ENCODE results near the gene ANKDD1A.

Gene ANKDD1A

GRCh38 chr15:64894395-64895056 lies 17.2 kb upstream of the ANKDD1A start:
- intact Hi-C loops (cut with DNase I): loop anchor here (5.0 kb wide), 1 partner anchor 52 kb away; the partner anchor contains the start of gene PLEKHO2
- DNase-seq: peak in 2 of 10 donors; percentile 58 to 67

GRCh38 chr15:64895285-64896065 lies 16.2 kb upstream of the ANKDD1A start:
- intact Hi-C loops (cut with DNase I): loop anchor here (5.0 kb wide), 1 partner anchor 53 kb away; the partner anchor contains the start of gene PLEKHO2

DNA sequence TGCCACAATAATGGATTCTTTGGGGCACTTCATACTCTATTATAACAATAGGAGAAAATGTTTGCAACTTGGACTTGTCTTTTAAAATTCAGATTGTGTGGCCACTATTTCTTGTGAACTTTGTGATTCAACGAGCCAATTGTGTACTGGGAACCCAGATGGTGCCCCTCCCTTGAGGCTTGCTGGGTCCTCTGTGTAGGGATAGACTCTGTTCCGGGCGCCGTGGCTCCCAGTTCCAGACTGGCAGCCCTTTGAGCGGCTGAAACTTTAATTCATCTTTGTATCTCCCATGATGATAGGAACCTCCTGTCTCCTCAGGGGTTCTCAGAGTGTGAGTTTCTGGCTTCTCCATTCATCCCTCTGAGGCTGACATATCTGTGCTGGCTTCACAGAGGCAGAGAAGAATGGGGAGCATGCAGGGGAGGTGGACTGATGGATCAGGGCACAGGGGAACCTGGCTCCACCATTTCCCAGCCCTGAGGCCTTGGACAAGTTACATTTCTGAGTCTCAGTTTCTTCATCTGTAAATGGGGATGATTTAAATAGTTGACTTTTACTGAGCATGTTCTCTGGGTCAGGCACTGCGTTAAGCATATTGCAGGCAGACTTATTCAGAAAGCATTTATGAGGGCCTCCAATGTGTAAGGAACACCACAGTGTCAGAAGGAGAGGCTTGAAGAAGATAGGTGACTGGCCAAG lies 15.2 kb upstream of the ANKDD1A start:
- intact Hi-C loops (cut with DNase I): loop anchor here (5.0 kb wide), 1 partner anchor 54 kb away; the partner anchor contains the start of gene PLEKHO2
- peak in 2 of 10 donors; percentile 58 to 70 for DNase-seq

More at GRCh38 chr15:64895285-64896065, 16.2 kb upstream of the ANKDD1A start:
- peak in 2 of 10 donors; percentile 14 to 20 for DNase-seq

- DNase-seq: peak in 1 of 10 donors; percentile 69
- intact Hi-C loops (cut with DNase I): loop anchor here (5.0 kb wide), 1 partner anchor 55 kb away; the partner anchor contains the start of gene PLEKHO2
These were observed 14.2 kb upstream of the ANKDD1A start for GRCh38 chr15:64897345-64897985.

- intact Hi-C loops (cut with DNase I): loop anchor here (5.0 kb wide), 1 partner anchor 56 kb away; the partner anchor contains the start of gene PLEKHO2
These were observed 13.3 kb upstream of the ANKDD1A start for GRCh38 chr15:64898406-64898805.

DNA sequence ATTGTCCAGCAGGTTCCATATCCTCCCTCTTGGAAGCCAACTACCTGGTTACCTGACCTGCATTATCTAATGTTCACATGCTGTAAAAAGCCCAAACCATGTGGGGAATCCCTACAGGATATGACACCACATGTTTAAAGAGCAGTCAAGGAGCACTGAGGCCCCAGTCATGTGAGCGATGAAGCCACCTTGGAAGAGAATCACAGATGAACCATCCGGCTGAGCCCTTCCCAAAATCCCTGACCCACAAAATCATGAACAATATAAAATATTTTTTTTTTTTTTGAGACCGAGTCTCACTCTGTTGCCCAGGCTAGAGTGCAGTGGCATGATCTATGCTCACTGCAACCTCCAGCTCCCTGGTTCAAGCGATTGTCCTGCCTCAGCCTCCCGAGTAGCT lies 10.6 kb upstream of the ANKDD1A start:
- intact Hi-C loops (cut with DNase I): no loop called here
- DNase-seq: peak in 1 of 10 donors; percentile 12

More at GRCh38 chr15:64898406-64898805, 13.3 kb upstream of the ANKDD1A start:
- DNase-seq: peak in 1 of 10 donors; percentile 5

GRCh38 chr15:64901914-64902313 lies 9.8 kb upstream of the ANKDD1A start:
- intact Hi-C loops (cut with DNase I): no loop called here
- DNase-seq: no peak

GRCh38 chr15:64902863-64903262 lies 8.8 kb upstream of the ANKDD1A start:
- no peak for DNase-seq
- intact Hi-C loops (cut with DNase I): no loop called here

DNA sequence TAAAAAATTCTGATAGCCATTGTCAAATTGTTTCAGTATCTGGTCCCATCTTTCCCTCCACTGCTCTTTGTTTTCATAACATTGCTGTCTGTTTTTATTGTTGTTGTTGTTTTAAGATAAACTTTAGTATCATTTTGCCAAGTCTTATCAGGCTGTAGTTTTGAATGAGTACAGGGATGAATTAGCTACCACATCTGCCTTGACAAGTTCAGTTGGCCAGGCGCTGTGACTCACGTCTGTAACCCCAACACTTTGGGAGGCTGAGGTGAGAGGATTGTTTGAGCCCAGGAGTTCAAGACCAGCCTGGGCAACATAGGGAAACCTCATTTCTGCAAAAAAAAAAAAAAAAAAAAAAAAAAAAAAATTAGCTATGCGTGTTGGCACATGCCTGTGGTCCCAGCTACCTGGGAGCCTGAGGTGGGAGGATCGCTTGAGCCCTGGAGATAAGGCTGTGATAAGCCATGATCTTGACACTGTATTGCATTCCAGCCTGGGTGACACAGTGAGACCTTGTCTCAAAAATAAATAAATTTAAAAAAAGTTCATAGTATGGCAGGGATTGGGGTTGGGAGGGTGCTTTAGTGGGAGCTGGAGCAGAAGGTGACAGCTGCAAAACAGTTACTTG lies 8.3 kb upstream of the ANKDD1A start:
- intact Hi-C loops (cut with DNase I): no loop called here

DNA sequence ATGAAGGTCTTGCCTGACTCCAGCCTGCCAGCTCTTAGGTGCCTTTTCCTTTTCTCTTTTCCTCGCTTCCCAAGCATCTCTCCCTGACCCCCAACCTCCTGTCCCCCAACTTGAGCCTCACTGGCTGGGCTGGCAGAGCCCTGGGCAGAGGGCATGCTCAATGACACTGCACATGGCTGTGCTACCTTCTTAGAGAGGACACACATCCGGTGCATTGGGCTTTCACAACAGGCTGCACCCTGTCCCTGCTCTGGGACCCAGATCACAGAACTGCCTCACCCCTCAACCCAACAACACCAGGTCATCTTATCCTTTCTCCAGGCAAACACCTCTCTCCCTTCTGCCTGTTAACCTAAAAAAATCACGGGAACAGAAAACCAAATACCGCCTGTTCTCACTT lies 7.5 kb upstream of the ANKDD1A start:
- intact Hi-C loops (cut with DNase I): no loop called here
- peak in 1 of 10 donors; percentile 56 for DNase-seq

More for the DNA sequence above, 8.3 kb upstream of the ANKDD1A start:
- peak in 1 of 10 donors; percentile 14 for DNase-seq

GRCh38 chr15:64905119-64905831 lies 6.4 kb upstream of the ANKDD1A start:
- peak; percentile 47 to 97 (median 81) for DNase-seq
- intact Hi-C loops (cut with DNase I): loop anchor here (5.0 kb wide), 2 partner anchors 78 to 173 kb away; partner anchors contain the start of gene PIF1

GRCh38 chr15:64905941-64906340 lies 5.8 kb upstream of the ANKDD1A start:
- intact Hi-C loops (cut with DNase I): loop anchor here (5.0 kb wide), 2 partner anchors 79 to 174 kb away; partner anchors contain the start of gene PIF1
- DNase-seq: no peak

DNA sequence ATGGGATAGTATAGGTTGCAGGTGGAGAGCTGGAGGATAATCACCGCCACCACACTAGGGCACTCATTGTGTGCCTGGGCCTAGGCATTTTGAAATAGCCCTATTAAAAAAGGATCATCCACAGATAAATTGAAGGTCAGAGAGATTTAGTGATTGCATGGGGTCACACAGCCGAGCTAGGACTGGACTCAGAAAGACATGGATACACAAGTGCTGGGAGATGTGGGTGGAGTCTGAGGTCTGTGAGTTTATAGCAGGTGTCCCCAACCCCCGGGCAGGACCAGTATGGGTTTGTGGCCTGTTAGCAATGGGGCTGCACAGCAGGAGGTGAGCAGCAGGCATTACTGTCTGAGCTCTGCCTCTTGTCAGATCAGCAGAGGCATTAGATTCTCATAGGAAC lies 5.3 kb upstream of the ANKDD1A start:
- intact Hi-C loops (cut with DNase I): loop anchor here (5.0 kb wide), 2 partner anchors 79 to 174 kb away; partner anchors contain the start of gene PIF1
- peak in 2 of 10 donors; percentile 33 to 63 for DNase-seq

DNA sequence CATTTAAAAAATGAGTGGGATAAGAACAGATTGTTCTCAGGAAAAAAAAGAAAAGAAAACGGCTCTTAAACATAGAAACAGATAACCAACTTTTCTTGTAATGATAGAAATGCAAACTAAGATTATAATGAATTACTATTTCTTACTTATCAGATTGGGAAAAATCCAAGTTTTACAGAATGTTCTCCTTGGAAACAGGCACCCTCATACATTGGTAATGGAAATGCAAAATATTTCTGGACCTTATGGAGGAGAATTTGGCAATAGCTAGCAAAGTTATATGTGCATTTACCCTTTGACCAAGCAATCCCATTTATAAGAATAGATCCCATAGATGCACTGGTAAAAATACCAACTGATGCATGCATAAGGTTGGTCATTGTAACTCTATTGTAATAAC lies 3.7 kb upstream of the ANKDD1A start:
- intact Hi-C loops (cut with DNase I): loop anchor here (5.0 kb wide), 2 partner anchors 81 to 176 kb away; partner anchors contain the start of gene PIF1
- DNase-seq: no peak

DNA sequence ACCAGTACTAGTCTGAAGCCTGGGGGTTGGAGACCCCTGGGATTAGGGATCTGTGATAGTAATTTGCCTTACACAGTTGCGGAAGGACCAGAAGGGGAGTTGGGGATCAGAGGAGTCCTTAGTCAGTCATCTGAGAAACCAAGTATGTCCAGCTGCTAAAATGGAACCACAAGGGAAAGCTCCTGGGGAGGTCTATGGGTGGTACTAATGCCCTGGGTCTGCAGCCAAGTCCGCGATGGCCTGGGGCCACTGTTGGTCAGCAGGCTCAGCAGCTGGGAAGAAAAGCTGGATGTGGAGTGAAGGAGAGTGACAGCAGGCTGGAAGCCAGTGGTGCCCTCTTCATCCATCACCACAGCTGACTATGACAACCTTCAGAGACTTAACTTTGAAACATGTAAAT lies 2.2 kb upstream of the ANKDD1A start:
- peak in 1 of 10 donors; percentile 21 for DNase-seq
- intact Hi-C loops (cut with DNase I): loop anchor here (5.0 kb wide), 2 partner anchors 82 to 177 kb away; partner anchors contain the start of gene PIF1

DNA sequence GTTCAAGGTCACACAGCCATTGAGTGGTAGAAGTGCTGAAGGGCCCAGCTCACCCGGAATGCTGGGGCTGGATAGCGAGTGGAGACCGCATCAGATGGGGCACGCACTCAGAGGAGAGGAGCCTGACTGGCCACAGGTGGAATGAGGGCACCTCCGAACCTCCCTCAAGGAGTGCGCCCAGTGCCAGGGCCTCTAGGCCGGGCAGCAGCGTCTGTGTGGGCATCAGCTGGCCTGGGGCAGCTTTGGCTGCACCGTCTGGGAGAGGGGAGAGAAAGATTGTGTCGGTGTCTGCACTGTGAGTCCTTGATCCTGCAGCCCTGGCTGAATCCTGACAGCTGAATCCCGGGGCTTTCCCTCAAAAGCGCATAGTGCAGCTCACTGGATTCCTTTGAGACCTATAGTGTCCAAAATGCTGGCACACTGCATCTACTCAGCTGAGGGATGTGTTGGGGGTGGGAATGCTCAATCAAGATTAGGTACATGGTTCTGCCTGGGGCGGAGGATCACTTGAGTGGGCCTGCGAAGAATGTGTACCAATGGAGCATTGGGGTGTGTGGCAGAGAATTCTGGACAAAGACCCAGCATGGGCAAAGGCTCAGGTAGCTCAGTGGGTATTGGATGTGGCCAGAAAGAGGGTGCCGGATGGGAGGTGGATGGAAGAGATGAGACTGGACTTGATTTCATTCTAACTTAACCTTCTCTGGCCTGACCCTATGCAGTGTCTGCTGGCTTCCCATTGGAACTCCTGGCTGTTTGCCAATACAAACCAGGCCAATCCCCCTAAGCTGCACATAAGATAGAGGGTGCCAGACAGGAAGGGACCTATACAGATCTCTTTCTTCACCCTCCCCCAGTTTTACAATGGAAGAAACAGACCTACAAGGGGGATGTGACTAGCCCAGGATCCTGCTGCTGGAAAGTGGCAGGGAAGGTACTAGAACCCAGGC lies 950 bp downstream of the ANKDD1A start:
- intact Hi-C loops (cut with DNase I): no loop called here
- DNase-seq: peak in 1 of 10 donors; percentile 82

DNA sequence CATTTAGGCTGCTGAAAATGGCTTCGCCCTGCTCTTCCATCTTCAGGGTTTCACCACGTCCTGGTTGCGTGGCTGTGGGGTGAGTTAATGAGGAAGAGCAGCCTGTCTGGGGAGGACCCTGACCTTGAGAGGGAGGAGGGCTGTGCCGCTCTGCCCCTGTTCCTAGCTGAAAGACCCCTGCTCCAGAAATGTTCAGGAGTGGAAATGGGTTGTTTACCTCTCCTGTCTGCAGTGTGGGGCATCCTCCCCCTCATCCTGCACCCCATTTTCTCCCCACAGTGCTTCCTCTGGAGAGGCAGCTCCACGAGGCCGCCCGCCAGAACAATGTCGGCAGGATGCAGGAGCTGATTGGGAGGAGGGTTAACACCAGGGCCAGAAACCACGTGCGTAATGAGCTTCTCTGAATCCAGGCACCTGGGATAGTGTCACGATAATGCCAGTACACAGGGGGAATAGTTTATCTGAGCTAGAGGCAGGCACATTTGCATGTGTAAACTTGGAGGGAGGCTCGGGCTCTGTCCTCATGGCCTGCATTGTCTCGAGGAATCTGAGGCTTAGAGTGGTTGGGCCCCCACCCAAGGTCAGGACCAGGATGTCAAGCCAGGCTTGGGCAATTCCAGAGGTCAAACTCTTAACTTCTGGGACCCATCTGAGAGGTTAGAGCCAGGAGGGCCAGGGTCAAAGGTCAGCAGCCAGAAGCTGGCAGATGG lies 4.0 kb downstream of the ANKDD1A start:
- intact Hi-C loops (cut with DNase I): no loop called here
- DNase-seq: peak in 1 of 10 donors; percentile 32
